ENCODE measurements around the gene IFT88. TPM values are rescaled to one million over a fixed set of nuclear protein-coding genes. Genes with fewer than 3 reads are reported as not detected.

Gene IFT88, protein sequence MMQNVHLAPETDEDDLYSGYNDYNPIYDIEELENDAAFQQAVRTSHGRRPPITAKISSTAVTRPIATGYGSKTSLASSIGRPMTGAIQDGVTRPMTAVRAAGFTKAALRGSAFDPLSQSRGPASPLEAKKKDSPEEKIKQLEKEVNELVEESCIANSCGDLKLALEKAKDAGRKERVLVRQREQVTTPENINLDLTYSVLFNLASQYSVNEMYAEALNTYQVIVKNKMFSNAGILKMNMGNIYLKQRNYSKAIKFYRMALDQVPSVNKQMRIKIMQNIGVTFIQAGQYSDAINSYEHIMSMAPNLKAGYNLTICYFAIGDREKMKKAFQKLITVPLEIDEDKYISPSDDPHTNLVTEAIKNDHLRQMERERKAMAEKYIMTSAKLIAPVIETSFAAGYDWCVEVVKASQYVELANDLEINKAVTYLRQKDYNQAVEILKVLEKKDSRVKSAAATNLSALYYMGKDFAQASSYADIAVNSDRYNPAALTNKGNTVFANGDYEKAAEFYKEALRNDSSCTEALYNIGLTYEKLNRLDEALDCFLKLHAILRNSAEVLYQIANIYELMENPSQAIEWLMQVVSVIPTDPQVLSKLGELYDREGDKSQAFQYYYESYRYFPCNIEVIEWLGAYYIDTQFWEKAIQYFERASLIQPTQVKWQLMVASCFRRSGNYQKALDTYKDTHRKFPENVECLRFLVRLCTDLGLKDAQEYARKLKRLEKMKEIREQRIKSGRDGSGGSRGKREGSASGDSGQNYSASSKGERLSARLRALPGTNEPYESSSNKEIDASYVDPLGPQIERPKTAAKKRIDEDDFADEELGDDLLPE
- total RNA-seq (2011; cell fraction: chromatin; rRNA removed; ENCODE audit: low replicate concordance): 16.2 and 28.1 TPM in 2 replicates
- total RNA-seq (2011; cell fraction: nucleolus; rRNA removed): 11.6 and 12.2 TPM in 2 replicates
- total RNA-seq (2011; cell fraction: nucleoplasm; rRNA removed): 14.7 and 16.6 TPM in 2 replicates
- total RNA-seq (2014; rRNA removed) (9.0 and 9.3 TPM in 2 replicates), total RNA-seq (2014; rRNA removed; fragmentation: Illumina TruSeq; extraction: Trizol) (13.5 and 15.4 TPM in 2 replicates), total RNA-seq (2015; rRNA removed; fragmentation: Illumina TruSeq; extraction: Trizol) (12.0 and 12.6 TPM in 2 replicates), total RNA-seq (2021) (9.1 and 9.4 TPM in 2 replicates), polyA plus RNA-seq (2011; rRNA removed) (8.0 and 13.4 TPM in 2 replicates), polyA plus RNA-seq (2014; fragmentation: Illumina TruSeq; extraction: Trizol) (8.0 and 9.2 TPM in 2 replicates), polyA plus RNA-seq (2014; fragmentation: Nextera tagmentation; extraction: Ambion mirVana) (10 to 100 TPM in 1 of 2 experiments, 1 to 10 TPM in 1; 10.0 to 13.0 TPM), polyA plus RNA-seq (2014; rRNA removed) (8.3 and 11.7 TPM in 2 replicates), polyA minus RNA-seq (2011; rRNA and poly(A)+ RNA removed) (13.1 and 16.1 TPM in 2 replicates), Bru-seq, nascent RNA (percentile 57 among the genes with signal in this experiment), BruChase-seq, experiment 1, labeled RNA remaining after a 2-hour chase (percentile 63 among the genes with signal in this experiment), BruChase-seq, experiment 2, labeled RNA remaining after a 6-hour chase (percentile 61 among the genes with signal in this experiment)
- polyA plus RNA-seq (2011; cell fraction: cytosol; rRNA removed): 2.1 and 2.2 TPM in 2 replicates
- polyA plus RNA-seq (2011; cell fraction: nucleus; rRNA removed): 9.7 and 10.9 TPM in 2 replicates
- polyA plus RNA-seq (2012): 8.3 and 9.0 TPM in 2 replicates
- polyA minus RNA-seq (2011; cell fraction: cytosol; rRNA and poly(A)+ RNA removed): 4.3 and 5.8 TPM in 2 replicates
- polyA minus RNA-seq (2011; cell fraction: nucleus; rRNA and poly(A)+ RNA removed): 17.8 and 24.1 TPM in 2 replicates
- long read RNA-seq, experiment 1, transcript IFT88-202 (26 exons, 2,856 nt): major isoform, 11 of 43 reads
- long read RNA-seq, experiment 1, partial matches to known transcripts: 10 of 43 reads
- long read RNA-seq, experiment 1, other reads (novel, unspliced or antisense): 22 of 43 reads
- long read RNA-seq, experiment 2, partial matches to known transcripts: 1 of 4 reads
- long read RNA-seq, experiment 2, other reads (novel, unspliced or antisense): 3 of 4 reads
- long read RNA-seq, experiment 3, partial matches to known transcripts: 4 of 5 reads
- long read RNA-seq, experiment 3, other reads (novel, unspliced or antisense): 1 of 5 reads

- peak within 1 kb of the TSS; percentile 77 for H3K4me3 ChIP-seq
- 1% methylated on average over 32 of the region's 74 CpGs for WGBS (ENCODE audit: insufficient coverage, low coverage, missing lambda C conversion rate)
- H3K9me1 ChIP-seq (ENCODE audit: control insufficient read depth, insufficient read depth, low read length): no peaks in the 10 kb centered on the region
- in situ Hi-C loops (cut with MboI): no loop called here
- DNase-seq (ENCODE audit: extremely low read depth in 1 of 4, low spot score in 3 of 4) (peak; percentile 87 to 89 (median 88)), ATAC-seq (peak; percentile 96), FAIRE-seq (peak; percentile 79)
- H3K27me3 ChIP-seq (ENCODE audit: control insufficient read depth in 2 of 2, insufficient read depth in 2 of 2, low read length in 2 of 2): no peaks in the 10 kb centered on the region
- peak within 1 kb of the TSS; percentile 90 to 93 for H3K9ac ChIP-seq (ENCODE audit: insufficient read depth in 1 of 2, low read depth in 2 of 2, low read length in 2 of 2)
- no TSS peak for BruUV-seq (replicated peaks)
- H3K36me3 ChIP-seq (ENCODE audit: control insufficient read depth, insufficient read depth, low read length): no peaks in the 10 kb centered on the region
- peaks cover 5% of the 10 kb centered on the region; the same call in 1 of the 2 replicates for H3K9me3 ChIP-seq (replicated peaks; ENCODE audit: control insufficient read depth, insufficient read depth, low read depth, low read length)
- H3K4me2 ChIP-seq (ENCODE audit: insufficient read depth, low read length): peak within 1 kb of the TSS; percentile 86
- peak within 1 kb of the TSS; percentile 95 for H3K27ac ChIP-seq (ENCODE audit: extremely low read depth, low read depth, low read length)
- CTCF ChIA-PET (ENCODE audit: low intra/inter-chr PET ratio): no interaction called here
- no peaks in the 10 kb centered on the region; a peak in 1 of 5 replicates for H3K4me1 ChIP-seq (replicated peaks in 1 of 2; ENCODE audit: control insufficient read depth in 2 of 2, insufficient read depth in 2 of 2, low read length in 2 of 2)
- intact Hi-C loops (cut with micrococcal nuclease): no loop called here
- peaks cover 13% of the 10 kb centered on the region; the same call in 2 of the 3 replicates for H3K79me2 ChIP-seq (ENCODE audit: control insufficient read depth, insufficient read depth, low read length)
- H4K20me1 ChIP-seq (replicated peaks; ENCODE audit: control insufficient read depth, insufficient read depth, low read length): no peaks in the 10 kb centered on the region
- POLR2A ChIA-PET: interaction anchor here (1.0 to 3.0 kb wide), 2 partner anchors 13 to 56 kb away, joined by 3 to 9 read pairs; no protein-coding TSS in a partner anchor
- H2AFZ ChIP-seq (ENCODE audit: low read depth, low read length): peak within 1 kb of the TSS; percentile 92
- TF ChIP-seq SMAD4 (CRISPR knock-in tag; conservative IDR thresholded peaks at IDR 0.05) (peak; percentile 29; the same call in 1 of the 2 replicates), ATF1 (CRISPR knock-in tag; IDR thresholded peaks at IDR 0.05) (no peak), ATF1 (tag; IDR thresholded peaks at IDR 0.05) (peak; percentile 39; the same call in 1 of the 2 replicates), SIN3B (IDR thresholded peaks at IDR 0.05; ENCODE audit: low read depth) (peak; percentile 44; the same call in 1 of the 2 replicates), GABPB1 (CRISPR knock-in tag; IDR thresholded peaks at IDR 0.05) (peak; percentile 68; the same call in 1 of the 2 replicates), MTA3 (IDR thresholded peaks at IDR 0.05; ENCODE audit: borderline replicate concordance) (peak; percentile 48; the same call in 1 of the 2 replicates), PHF8 (IDR thresholded peaks at IDR 0.05; ENCODE audit: borderline replicate concordance, low read length) (peak; percentile 75)
- TF ChIP-seq, protein P1, sequence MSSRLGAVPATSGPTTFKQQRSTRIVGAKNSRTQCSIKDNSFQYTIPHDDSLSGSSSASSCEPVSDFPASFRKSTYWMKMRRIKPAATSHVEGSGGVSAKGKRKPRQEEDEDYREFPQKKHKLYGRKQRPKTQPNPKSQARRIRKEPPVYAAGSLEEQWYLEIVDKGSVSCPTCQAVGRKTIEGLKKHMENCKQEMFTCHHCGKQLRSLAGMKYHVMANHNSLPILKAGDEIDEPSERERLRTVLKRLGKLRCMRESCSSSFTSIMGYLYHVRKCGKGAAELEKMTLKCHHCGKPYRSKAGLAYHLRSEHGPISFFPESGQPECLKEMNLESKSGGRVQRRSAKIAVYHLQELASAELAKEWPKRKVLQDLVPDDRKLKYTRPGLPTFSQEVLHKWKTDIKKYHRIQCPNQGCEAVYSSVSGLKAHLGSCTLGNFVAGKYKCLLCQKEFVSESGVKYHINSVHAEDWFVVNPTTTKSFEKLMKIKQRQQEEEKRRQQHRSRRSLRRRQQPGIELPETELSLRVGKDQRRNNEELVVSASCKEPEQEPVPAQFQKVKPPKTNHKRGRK (tag; IDR thresholded peaks at IDR 0.05): no peak
- TF ChIP-seq, protein P2, sequence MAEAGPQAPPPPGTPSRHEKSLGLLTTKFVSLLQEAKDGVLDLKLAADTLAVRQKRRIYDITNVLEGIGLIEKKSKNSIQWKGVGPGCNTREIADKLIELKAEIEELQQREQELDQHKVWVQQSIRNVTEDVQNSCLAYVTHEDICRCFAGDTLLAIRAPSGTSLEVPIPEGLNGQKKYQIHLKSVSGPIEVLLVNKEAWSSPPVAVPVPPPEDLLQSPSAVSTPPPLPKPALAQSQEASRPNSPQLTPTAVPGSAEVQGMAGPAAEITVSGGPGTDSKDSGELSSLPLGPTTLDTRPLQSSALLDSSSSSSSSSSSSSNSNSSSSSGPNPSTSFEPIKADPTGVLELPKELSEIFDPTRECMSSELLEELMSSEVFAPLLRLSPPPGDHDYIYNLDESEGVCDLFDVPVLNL (CRISPR knock-in tag; IDR thresholded peaks at IDR 0.05; ENCODE audit: low read depth): no peak
Observed at GRCh38 chr13:20566898-20567874, at the start of gene IFT88. Gene IFT88, plus strand, starts transcription at chr13:20567157. Its CDS starts 7,229 bp downstream, at chr13:20574386.

Data from K562 (cell line).